ENCODE data around the gene STAT5A. TPM values are rescaled to one million over a fixed set of nuclear protein-coding genes. Genes with fewer than 3 reads are reported as not detected.

STAT5A gene
- total and polyA plus RNA-seq, 2 experiments from 2014 or later = 2.3 to 18.1 TPM

DNA sequence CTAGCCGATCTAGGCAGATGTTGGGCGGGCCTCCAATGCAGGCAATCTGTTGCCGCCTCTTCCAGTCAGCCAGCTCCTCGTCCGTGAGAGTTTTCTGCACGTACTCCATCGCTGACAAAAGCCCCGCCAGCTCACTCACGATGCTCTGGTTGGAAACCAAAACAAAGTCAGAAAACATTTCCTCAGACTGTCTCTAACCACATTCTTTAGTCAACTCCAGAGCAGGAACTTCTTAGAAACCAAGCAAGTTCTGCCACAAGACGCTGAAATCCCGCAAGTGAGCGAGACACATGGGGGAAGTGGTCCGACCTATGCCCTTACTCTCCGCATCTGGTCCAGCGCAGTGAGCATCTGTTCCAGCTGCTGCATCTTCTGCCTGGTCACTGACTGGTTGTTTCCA is 49.1 kb downstream of the STAT5A start:
- H3K4me2 ChIP-seq = no peak overlapping the region
- H3F3A ChIP-seq (replicated peaks; ENCODE audit: low read depth) = peaks cover 8% of the 10 kb centered on the region; the same call in 1 of the 2 replicates
- no peak overlapping the region for H3K4me3 Mint-ChIP-seq
- DNase-seq (ENCODE audit: low spot score) = no peak
- no peaks in the 10 kb centered on the region for H3K4me1 Mint-ChIP-seq
- no peaks in the 10 kb centered on the region; the same call in 1 of the 2 replicates for H4K20me1 ChIP-seq (replicated peaks; ENCODE audit: insufficient read depth)
- no peaks in the 10 kb centered on the region for H3K79me2 ChIP-seq (replicated peaks; ENCODE audit: insufficient read depth)
- no peak overlapping the region for H3K27ac ChIP-seq (ENCODE audit: low read depth)
- H3K9me3 Mint-ChIP-seq = no peaks in the 10 kb centered on the region
- no peak overlapping the region for H3K4me3 ChIP-seq
- no peaks in the 10 kb centered on the region for H3K9me2 ChIP-seq (ENCODE audit: insufficient read depth)
- no peak overlapping the region; the same call in 1 of the 2 replicates for H3K27ac Mint-ChIP-seq
- no peak overlapping the region for H2AFZ ChIP-seq
- TF ChIP-seq NANOG (IDR thresholded peaks at IDR 0.05; ENCODE audit: borderline replicate concordance) (no peak), EZH2phosphoT487 (IDR thresholded peaks at IDR 0.05; ENCODE audit: unreplicated experiment) (no peak), JUNB (IDR thresholded peaks at IDR 0.05; ENCODE audit: unreplicated experiment) (no peak), CREB1 (CRISPR knock-in tag; IDR thresholded peaks at IDR 0.05; ENCODE audit: low read depth) (no peak), ZNF331 (CRISPR knock-in tag; IDR thresholded peaks at IDR 0.05; ENCODE audit: low read depth) (no peak), STAT1 (IDR thresholded peaks at IDR 0.05; ENCODE audit: unreplicated experiment) (no peak), EZH2 (IDR thresholded peaks at IDR 0.05; ENCODE audit: low read depth, unreplicated experiment) (no peak), POLR2AphosphoS5 (IDR thresholded peaks at IDR 0.05; ENCODE audit: low read depth) (no peak), ZNF114 (CRISPR knock-in tag; IDR thresholded peaks at IDR 0.05) (no peak)
- TF ChIP-seq, protein P1, sequence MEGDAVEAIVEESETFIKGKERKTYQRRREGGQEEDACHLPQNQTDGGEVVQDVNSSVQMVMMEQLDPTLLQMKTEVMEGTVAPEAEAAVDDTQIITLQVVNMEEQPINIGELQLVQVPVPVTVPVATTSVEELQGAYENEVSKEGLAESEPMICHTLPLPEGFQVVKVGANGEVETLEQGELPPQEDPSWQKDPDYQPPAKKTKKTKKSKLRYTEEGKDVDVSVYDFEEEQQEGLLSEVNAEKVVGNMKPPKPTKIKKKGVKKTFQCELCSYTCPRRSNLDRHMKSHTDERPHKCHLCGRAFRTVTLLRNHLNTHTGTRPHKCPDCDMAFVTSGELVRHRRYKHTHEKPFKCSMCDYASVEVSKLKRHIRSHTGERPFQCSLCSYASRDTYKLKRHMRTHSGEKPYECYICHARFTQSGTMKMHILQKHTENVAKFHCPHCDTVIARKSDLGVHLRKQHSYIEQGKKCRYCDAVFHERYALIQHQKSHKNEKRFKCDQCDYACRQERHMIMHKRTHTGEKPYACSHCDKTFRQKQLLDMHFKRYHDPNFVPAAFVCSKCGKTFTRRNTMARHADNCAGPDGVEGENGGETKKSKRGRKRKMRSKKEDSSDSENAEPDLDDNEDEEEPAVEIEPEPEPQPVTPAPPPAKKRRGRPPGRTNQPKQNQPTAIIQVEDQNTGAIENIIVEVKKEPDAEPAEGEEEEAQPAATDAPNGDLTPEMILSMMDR (conservative IDR thresholded peaks at IDR 0.05; ENCODE audit: low read depth in 2 of 2) = no peak
- TF ChIP-seq, protein P2, sequence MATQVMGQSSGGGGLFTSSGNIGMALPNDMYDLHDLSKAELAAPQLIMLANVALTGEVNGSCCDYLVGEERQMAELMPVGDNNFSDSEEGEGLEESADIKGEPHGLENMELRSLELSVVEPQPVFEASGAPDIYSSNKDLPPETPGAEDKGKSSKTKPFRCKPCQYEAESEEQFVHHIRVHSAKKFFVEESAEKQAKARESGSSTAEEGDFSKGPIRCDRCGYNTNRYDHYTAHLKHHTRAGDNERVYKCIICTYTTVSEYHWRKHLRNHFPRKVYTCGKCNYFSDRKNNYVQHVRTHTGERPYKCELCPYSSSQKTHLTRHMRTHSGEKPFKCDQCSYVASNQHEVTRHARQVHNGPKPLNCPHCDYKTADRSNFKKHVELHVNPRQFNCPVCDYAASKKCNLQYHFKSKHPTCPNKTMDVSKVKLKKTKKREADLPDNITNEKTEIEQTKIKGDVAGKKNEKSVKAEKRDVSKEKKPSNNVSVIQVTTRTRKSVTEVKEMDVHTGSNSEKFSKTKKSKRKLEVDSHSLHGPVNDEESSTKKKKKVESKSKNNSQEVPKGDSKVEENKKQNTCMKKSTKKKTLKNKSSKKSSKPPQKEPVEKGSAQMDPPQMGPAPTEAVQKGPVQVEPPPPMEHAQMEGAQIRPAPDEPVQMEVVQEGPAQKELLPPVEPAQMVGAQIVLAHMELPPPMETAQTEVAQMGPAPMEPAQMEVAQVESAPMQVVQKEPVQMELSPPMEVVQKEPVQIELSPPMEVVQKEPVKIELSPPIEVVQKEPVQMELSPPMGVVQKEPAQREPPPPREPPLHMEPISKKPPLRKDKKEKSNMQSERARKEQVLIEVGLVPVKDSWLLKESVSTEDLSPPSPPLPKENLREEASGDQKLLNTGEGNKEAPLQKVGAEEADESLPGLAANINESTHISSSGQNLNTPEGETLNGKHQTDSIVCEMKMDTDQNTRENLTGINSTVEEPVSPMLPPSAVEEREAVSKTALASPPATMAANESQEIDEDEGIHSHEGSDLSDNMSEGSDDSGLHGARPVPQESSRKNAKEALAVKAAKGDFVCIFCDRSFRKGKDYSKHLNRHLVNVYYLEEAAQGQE (IDR thresholded peaks at IDR 0.05; ENCODE audit: unreplicated experiment) = no peak
- TF ChIP-seq, protein P3, sequence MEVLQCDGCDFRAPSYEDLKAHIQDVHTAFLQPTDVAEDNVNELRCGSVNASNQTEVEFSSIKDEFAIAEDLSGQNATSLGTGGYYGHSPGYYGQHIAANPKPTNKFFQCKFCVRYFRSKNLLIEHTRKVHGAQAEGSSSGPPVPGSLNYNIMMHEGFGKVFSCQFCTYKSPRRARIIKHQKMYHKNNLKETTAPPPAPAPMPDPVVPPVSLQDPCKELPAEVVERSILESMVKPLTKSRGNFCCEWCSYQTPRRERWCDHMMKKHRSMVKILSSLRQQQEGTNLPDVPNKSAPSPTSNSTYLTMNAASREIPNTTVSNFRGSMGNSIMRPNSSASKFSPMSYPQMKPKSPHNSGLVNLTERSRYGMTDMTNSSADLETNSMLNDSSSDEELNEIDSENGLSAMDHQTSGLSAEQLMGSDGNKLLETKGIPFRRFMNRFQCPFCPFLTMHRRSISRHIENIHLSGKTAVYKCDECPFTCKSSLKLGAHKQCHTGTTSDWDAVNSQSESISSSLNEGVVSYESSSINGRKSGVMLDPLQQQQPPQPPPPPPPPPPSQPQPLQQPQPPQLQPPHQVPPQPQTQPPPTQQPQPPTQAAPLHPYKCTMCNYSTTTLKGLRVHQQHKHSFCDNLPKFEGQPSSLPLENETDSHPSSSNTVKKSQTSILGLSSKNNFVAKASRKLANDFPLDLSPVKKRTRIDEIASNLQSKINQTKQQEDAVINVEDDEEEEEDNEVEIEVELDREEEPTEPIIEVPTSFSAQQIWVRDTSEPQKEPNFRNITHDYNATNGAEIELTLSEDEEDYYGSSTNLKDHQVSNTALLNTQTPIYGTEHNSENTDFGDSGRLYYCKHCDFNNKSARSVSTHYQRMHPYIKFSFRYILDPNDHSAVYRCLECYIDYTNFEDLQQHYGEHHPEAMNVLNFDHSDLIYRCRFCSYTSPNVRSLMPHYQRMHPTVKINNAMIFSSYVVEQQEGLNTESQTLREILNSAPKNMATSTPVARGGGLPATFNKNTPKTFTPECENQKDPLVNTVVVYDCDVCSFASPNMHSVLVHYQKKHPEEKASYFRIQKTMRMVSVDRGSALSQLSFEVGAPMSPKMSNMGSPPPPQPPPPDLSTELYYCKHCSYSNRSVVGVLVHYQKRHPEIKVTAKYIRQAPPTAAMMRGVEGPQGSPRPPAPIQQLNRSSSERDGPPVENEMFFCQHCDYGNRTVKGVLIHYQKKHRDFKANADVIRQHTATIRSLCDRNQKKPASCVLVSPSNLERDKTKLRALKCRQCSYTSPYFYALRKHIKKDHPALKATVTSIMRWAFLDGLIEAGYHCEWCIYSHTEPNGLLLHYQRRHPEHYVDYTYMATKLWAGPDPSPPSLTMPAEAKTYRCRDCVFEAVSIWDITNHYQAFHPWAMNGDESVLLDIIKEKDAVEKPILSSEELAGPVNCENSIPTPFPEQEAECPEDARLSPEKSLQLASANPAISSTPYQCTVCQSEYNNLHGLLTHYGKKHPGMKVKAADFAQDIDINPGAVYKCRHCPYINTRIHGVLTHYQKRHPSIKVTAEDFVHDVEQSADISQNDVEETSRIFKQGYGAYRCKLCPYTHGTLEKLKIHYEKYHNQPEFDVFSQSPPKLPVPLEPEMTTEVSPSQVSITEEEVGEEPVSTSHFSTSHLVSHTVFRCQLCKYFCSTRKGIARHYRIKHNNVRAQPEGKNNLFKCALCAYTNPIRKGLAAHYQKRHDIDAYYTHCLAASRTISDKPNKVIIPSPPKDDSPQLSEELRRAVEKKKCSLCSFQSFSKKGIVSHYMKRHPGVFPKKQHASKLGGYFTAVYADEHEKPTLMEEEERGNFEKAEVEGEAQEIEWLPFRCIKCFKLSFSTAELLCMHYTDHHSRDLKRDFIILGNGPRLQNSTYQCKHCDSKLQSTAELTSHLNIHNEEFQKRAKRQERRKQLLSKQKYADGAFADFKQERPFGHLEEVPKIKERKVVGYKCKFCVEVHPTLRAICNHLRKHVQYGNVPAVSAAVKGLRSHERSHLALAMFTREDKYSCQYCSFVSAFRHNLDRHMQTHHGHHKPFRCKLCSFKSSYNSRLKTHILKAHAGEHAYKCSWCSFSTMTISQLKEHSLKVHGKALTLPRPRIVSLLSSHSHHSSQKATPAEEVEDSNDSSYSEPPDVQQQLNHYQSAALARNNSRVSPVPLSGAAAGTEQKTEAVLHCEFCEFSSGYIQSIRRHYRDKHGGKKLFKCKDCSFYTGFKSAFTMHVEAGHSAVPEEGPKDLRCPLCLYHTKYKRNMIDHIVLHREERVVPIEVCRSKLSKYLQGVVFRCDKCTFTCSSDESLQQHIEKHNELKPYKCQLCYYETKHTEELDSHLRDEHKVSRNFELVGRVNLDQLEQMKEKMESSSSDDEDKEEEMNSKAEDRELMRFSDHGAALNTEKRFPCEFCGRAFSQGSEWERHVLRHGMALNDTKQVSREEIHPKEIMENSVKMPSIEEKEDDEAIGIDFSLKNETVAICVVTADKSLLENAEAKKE (CRISPR knock-in tag; IDR thresholded peaks at IDR 0.05) = no peak
- TF ChIP-seq, protein P4, sequence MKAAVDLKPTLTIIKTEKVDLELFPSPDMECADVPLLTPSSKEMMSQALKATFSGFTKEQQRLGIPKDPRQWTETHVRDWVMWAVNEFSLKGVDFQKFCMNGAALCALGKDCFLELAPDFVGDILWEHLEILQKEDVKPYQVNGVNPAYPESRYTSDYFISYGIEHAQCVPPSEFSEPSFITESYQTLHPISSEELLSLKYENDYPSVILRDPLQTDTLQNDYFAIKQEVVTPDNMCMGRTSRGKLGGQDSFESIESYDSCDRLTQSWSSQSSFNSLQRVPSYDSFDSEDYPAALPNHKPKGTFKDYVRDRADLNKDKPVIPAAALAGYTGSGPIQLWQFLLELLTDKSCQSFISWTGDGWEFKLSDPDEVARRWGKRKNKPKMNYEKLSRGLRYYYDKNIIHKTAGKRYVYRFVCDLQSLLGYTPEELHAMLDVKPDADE (IDR thresholded peaks at IDR 0.05) = no peak
- peaks cover 40% of the 10 kb centered on the region for H3K36me3 ChIP-seq (ENCODE audit: insufficient read depth)
- H3K36me3 Mint-ChIP-seq (ENCODE audit: low read depth) = peaks cover 67% of the 10 kb centered on the region
- no peaks in the 10 kb centered on the region for H3K27me3 ChIP-seq (ENCODE audit: insufficient read depth)
- no peak for ATAC-seq
- H3K27me3 Mint-ChIP-seq (ENCODE audit: insufficient read depth, low read depth, poor library complexity) = peaks cover 6% of the 10 kb centered on the region
- no peaks in the 10 kb centered on the region; the same call in 1 of the 2 replicates for H3K4me1 ChIP-seq (ENCODE audit: insufficient read depth)

Measured in GM23338 (cell line).